Smooth muscle cell (in vitro differentiated cells): ENCODE measurements around the gene DPM3. TPM values are rescaled to one million over a fixed set of nuclear protein-coding genes. Genes with fewer than 3 reads are reported as not detected.

Experiments
- DNase-seq: peaks from one replicate; lab custom pipeline; 2025; ENCODE audit not compliant: unreplicated experiment; lab: John Stamatoyannopoulos, UW
- H2AFZ ChIP-seq: fragments of 200-600 bp; sonication (generic); 2 replicates; pipeline ENCODE4 v1.6.0; 2016; ENCODE audit warnings: antibody characterized with exemption, low read depth, mild to moderate bottlenecking
- H3F3A ChIP-seq: fragments of 200-600 bp; sonication (generic); 2 replicates; pipeline ENCODE4 v1.6.0; 2017; ENCODE audit warnings: antibody characterized with exemption, low read depth
- H3K27ac ChIP-seq: fragments of 200-600 bp; sonication (generic); 2 replicates; pipeline ENCODE4 v1.5.1; 2016; ENCODE audit warnings: low read depth, mild to moderate bottlenecking
- H3K27me3 ChIP-seq: fragments of 200-600 bp; sonication (generic); 2 replicates; pipeline ENCODE4 v1.6.1; 2016; ENCODE audit warnings: low read depth, mild to moderate bottlenecking
- H3K36me3 ChIP-seq: fragments of 200-600 bp; sonication (generic); 2 replicates; pipeline ENCODE4 v1.5.1; 2016; ENCODE audit warnings: low read depth
- H3K4me1 ChIP-seq: fragments of 200-600 bp; sonication (generic); 2 replicates; pipeline ENCODE4 v1.5.1; 2016; ENCODE audit warnings: low read depth
- H3K4me2 ChIP-seq: fragments of 200-600 bp; sonication (generic); 2 replicates; pipeline ENCODE4 v1.6.0; 2016; ENCODE audit warnings: mild to moderate bottlenecking
- H3K4me3 ChIP-seq: fragments of 200-600 bp; sonication (generic); 2 replicates; pipeline ENCODE4 v1.5.1; 2016; ENCODE audit warnings: mild to moderate bottlenecking
- H3K79me2 ChIP-seq: fragments of 200-600 bp; sonication (generic); 2 replicates; pipeline ENCODE4 v1.6.0; 2016; ENCODE audit warnings: low read depth, mild to moderate bottlenecking
- H3K9ac ChIP-seq: fragments of 200-600 bp; sonication (generic); 2 replicates; pipeline ENCODE4 v1.6.0; 2016; ENCODE audit warnings: low read depth
- H3K9me3 ChIP-seq: fragments of 200-600 bp; sonication (generic); replicated peaks from 2 replicates; pipeline ENCODE4 v1.5.1; 2016; ENCODE audit warnings: low read depth
- H4K20me1 ChIP-seq: fragments of 200-600 bp; sonication (generic); 2 replicates; pipeline ENCODE4 v1.6.0; 2016; ENCODE audit warnings: low read depth
- CTCF ChIP-seq: fragments of 200-600 bp; sonication (generic); IDR thresholded peaks from 2 replicates; pipeline ENCODE4 v1.5.1; 2017; ENCODE audit warnings: borderline replicate concordance, mild to moderate bottlenecking, antibody characterized with exemption; ENCODE audit not compliant: insufficient read depth, poor library complexity, severe bottlenecking
- WGBS: methylation state at CpG from one replicate; pipeline ENCODE4 v1.1.7; 2016; ENCODE audit warnings: low lambda C conversion rate; 5-methylcytosine and 5-hydroxymethylcytosine counted together
- polyA plus RNA-seq: library from polyadenylated mRNA; unstranded; fragments of >200 nt; fragmentation: Nextera tagmentation; extraction: Ambion mirVana; gene quantifications from 2 replicates; pipeline ENCODE4 v1.2.1, GENCODE V29; 2016
- total RNA-seq: library from RNA; depleted of rRNA; stranded (reverse); fragments of >200 nt; gene quantifications from 2 replicates; pipeline ENCODE4 v1.2.3, GENCODE V29; 2014

DPM3 gene
- total and polyA plus RNA-seq, 2 experiments from 2014 or later: 69.1 to 75.8 TPM

- no peak overlapping the region for H2AFZ ChIP-seq
- H3K27ac ChIP-seq: no peak overlapping the region
- no peak for DNase-seq
- no peaks in the 10 kb centered on the region for H3K36me3 ChIP-seq
- no peak for TF ChIP-seq CTCF
- H3K27me3 ChIP-seq: no peaks in the 10 kb centered on the region
- no peak overlapping the region for H3K4me2 ChIP-seq
- H4K20me1 ChIP-seq: no peaks in the 10 kb centered on the region
- H3F3A ChIP-seq: no peaks in the 10 kb centered on the region
- WGBS: 84% methylated on average over 20 of the region's 21 CpGs
- H3K4me1 ChIP-seq: no peaks in the 10 kb centered on the region
- no peak overlapping the region for H3K9ac ChIP-seq
- no peaks in the 10 kb centered on the region for H3K79me2 ChIP-seq
- H3K4me3 ChIP-seq: no peak overlapping the region
- H3K9me3 ChIP-seq: no peaks in the 10 kb centered on the region
These were observed 44.8 kb upstream of the DPM3 start for GRCh38 chr1:155184835-155185782.

- Histone ChIP-seq H3F3A (no peaks in the 10 kb centered on the region), H3K79me2 (no peaks in the 10 kb centered on the region), H3K4me3 (no peak overlapping the region), H3K9ac (no peak overlapping the region), H3K36me3 (no peaks in the 10 kb centered on the region), H2AFZ (no peak overlapping the region), H3K27me3 (no peaks in the 10 kb centered on the region), H3K4me2 (no peak overlapping the region), H3K9me3 (no peaks in the 10 kb centered on the region), H3K4me1 (no peaks in the 10 kb centered on the region), H3K27ac (no peak overlapping the region), H4K20me1 (no peaks in the 10 kb centered on the region)
- WGBS: 95% methylated on average over 4 of the region's 4 CpGs
- DNase-seq: no peak
- no peak for TF ChIP-seq CTCF
These were observed 44.0 kb upstream of the DPM3 start for GRCh38 chr1:155184351-155184811.

GRCh38 chr1:155183775-155184221 is 43.5 kb upstream of the DPM3 start:
- H3K9me3 ChIP-seq: no peaks in the 10 kb centered on the region
- WGBS: 96% methylated on average over 20 of the region's 20 CpGs
- no peak overlapping the region for H2AFZ ChIP-seq
- no peaks in the 10 kb centered on the region for H3K27me3 ChIP-seq
- H3K79me2 ChIP-seq: no peaks in the 10 kb centered on the region
- no peaks in the 10 kb centered on the region for H3K4me1 ChIP-seq
- no peaks in the 10 kb centered on the region for H3K36me3 ChIP-seq
- no peak overlapping the region for H3K27ac ChIP-seq
- no peaks in the 10 kb centered on the region for H4K20me1 ChIP-seq
- no peak for DNase-seq
- no peak overlapping the region for H3K4me2 ChIP-seq
- no peak for TF ChIP-seq CTCF
- no peak overlapping the region for H3K4me3 ChIP-seq
- H3K9ac ChIP-seq: no peak overlapping the region
- no peaks in the 10 kb centered on the region for H3F3A ChIP-seq
